ENCODE measurements around the gene GNPTG. TPM values are rescaled to one million over a fixed set of nuclear protein-coding genes. Genes with fewer than 3 reads are reported as not detected.

GNPTG gene
- total and polyA plus RNA-seq, 2 of the 8 experiments (the other 6 are each of a cell fraction or from before 2014, with no cell fraction given): 26.2 to 51.2 TPM

GRCh38 chr16:1324286-1324826, 27.4 kb upstream of the GNPTG start:
- no peak overlapping the region for H3K4me3 ChIP-seq (ENCODE audit: extremely low read depth in 1 of 4, insufficient read depth in 2 of 4, low read depth in 3 of 4, low read length in 4 of 4)
- POLR2A ChIA-PET (ENCODE audit: partially characterized antibody): interaction anchor here (0.6 to 6.5 kb wide), 3 partner anchors 8 to 178 kb away, joined by 3 to 106 read pairs (median 4); partner anchors contain the start of gene UBE2I
- H2AFZ ChIP-seq (ENCODE audit: low read length): no peak overlapping the region
- H3K14ac ChIP-seq (ENCODE audit: insufficient read length): no peak overlapping the region
- no peak overlapping the region for H4K91ac ChIP-seq (replicated peaks; ENCODE audit: insufficient read length, low read length)
- H4K5ac ChIP-seq (ENCODE audit: insufficient read length, low read depth, low read length): no peak overlapping the region
- no peak for TF ChIP-seq TCF12 (IDR thresholded peaks at IDR 0.05; ENCODE audit: low read depth, low read length)
- TF ChIP-seq JUND (IDR thresholded peaks at IDR 0.05; ENCODE audit: low read length): no peak
- no peak for TF ChIP-seq ZNF274 (IDR thresholded peaks at IDR 0.05; ENCODE audit: borderline replicate concordance, extremely low read depth, low read length)
- no peak for TF ChIP-seq TBP (IDR thresholded peaks at IDR 0.05; ENCODE audit: low read depth, low read length)
- TF ChIP-seq CTCF (IDR thresholded peaks at IDR 0.05; ENCODE audit: control extremely low read depth in 1 of 3, insufficient read depth in 1 of 3, low read depth in 1 of 3, low read length in 3 of 3): no peak
- no peak for TF ChIP-seq CEBPB (IDR thresholded peaks at IDR 0.05; ENCODE audit: low read depth, low read length)
- TF ChIP-seq CBX8 (IDR thresholded peaks at IDR 0.05; ENCODE audit: borderline replicate concordance, low read depth, low read length): no peak
- no peak for TF ChIP-seq MAFK (IDR thresholded peaks at IDR 0.05; ENCODE audit: low read depth, low read length)
- no peak for TF ChIP-seq HDAC2 (IDR thresholded peaks at IDR 0.05; ENCODE audit: borderline replicate concordance in 1 of 2, low read depth in 2 of 2, low read length in 2 of 2)
- TF ChIP-seq RXRA (IDR thresholded peaks at IDR 0.05; ENCODE audit: insufficient read depth, low read depth, low read length): no peak
- no peak for TF ChIP-seq TAF1 (IDR thresholded peaks at IDR 0.05; ENCODE audit: low read depth, low read length)
- CTCF ChIA-PET (ENCODE audit: partially characterized antibody): interaction anchor here (0.9 to 2.1 kb wide), 7 partner anchors 9 to 106 kb away, joined by 3 to 5 read pairs (median 3); partner anchors contain the start of gene PERCC1
- H2BK12ac ChIP-seq (ENCODE audit: low read depth, low read length): no peak overlapping the region
- no peak overlapping the region for H2BK5ac ChIP-seq (ENCODE audit: low read depth, low read length)
- no peak overlapping the region for H2BK15ac ChIP-seq (ENCODE audit: low read length)
- H3K9ac ChIP-seq (replicated peaks in 1 of 4; ENCODE audit: extremely low read depth in 1 of 4, low read depth in 3 of 4, low read length in 3 of 4): no peak overlapping the region
- no peak overlapping the region for H4K8ac ChIP-seq (ENCODE audit: extremely low read depth, insufficient read depth, low read length)
- H3K23ac ChIP-seq (ENCODE audit: insufficient read length): no peak overlapping the region
- peaks cover 2% of the 10 kb centered on the region for H3K79me1 ChIP-seq (ENCODE audit: low read depth, low read length)
- no peak overlapping the region for H3K4ac ChIP-seq (replicated peaks; ENCODE audit: insufficient read length, low read depth, low read length)
- no peaks in the 10 kb centered on the region; a peak in 2 of 7 replicates for H3K4me1 ChIP-seq (replicated peaks in 1 of 4; ENCODE audit: control insufficient read depth in 3 of 4, insufficient read depth in 4 of 4, low read length in 3 of 4)
- peaks cover 22 to 43% (median 33%) of the 10 kb centered on the region in 4 experiments for H3K36me3 ChIP-seq (ENCODE audit: control insufficient read depth in 2 of 4, insufficient read depth in 4 of 4, low read length in 3 of 4)
- no peak for DNase-seq (ENCODE audit: low read depth in 1 of 2, low spot score in 2 of 2)
- no peak overlapping the region for H2BK20ac ChIP-seq (ENCODE audit: low read length)
- no peak overlapping the region for H3K27ac ChIP-seq (ENCODE audit: low read depth, low read length)
- H3K79me2 ChIP-seq (ENCODE audit: control insufficient read depth in 1 of 2, insufficient read depth in 2 of 2, low read length in 2 of 2): no peaks in the 10 kb centered on the region; a peak in 1 of 4 replicates
- peaks cover 9 to 14% of the 10 kb centered on the region in 2 experiments for H4K20me1 ChIP-seq (replicated peaks in 1 of 2; ENCODE audit: control insufficient read depth in 1 of 2, insufficient read depth in 2 of 2, low read length in 2 of 2)
- no peak overlapping the region for H3K18ac ChIP-seq (ENCODE audit: extremely low read depth, low read length)
- H3K27me3 ChIP-seq (replicated peaks in 1 of 4; ENCODE audit: control insufficient read depth in 3 of 4, extremely low read depth in 1 of 4, insufficient read depth in 3 of 4, low read length in 3 of 4): no peaks in the 10 kb centered on the region
- FAIRE-seq: no peak
- H2BK120ac ChIP-seq (replicated peaks; ENCODE audit: low read depth, low read length): no peak overlapping the region
- H2AK5ac ChIP-seq (ENCODE audit: low read depth, low read length): no peak overlapping the region
- no peaks in the 10 kb centered on the region for H3K9me3 ChIP-seq (ENCODE audit: insufficient read depth in 2 of 2, low read depth in 1 of 2, low read length in 1 of 2)
- no peaks in the 10 kb centered on the region for H3K23me2 ChIP-seq (ENCODE audit: low read depth, low read length)
- no peak overlapping the region for H3K4me2 ChIP-seq (ENCODE audit: insufficient read depth in 1 of 2, low read depth in 2 of 2, low read length in 2 of 2)
- WGBS, 2 experiments (ENCODE audit: extremely low coverage in 1 of 2, insufficient coverage in 1 of 2, insufficient read length in 1 of 2, insufficient replicate concordance in 2 of 2, low coverage in 1 of 2, low lambda C conversion rate in 2 of 2, missing lambda C conversion rate in 1 of 2): 90% methylated on average over 22 of the region's 22 CpGs; no CpG with 5 or more reads in 1 of the 2 experiments
- H3K56ac ChIP-seq (replicated peaks; ENCODE audit: insufficient read length, low read depth, low read length): no peak overlapping the region
